T-helper 2 cell (primary cell): ENCODE measurements around the gene CDR2L.
"Not testable (repeated sequence)": the region's sequence is repeated elsewhere in the genome, so short reads cannot be mapped to it uniquely, and the experiment has no call there.

ENCODE experiments used
- DNase-seq, 5 experiments: peaks; one replicate each; pipeline versions ENCODE4 v3.0.0 to v3.0.0-alpha.2; 2012 to 2022

The CDR2L gene

GRCh38 chr17:75044716-75045115, 57.3 kb downstream of the CDR2L start:
- no peak for DNase-seq

- DNase-seq, result not testable (repeated sequence)
Measured at GRCh38 chr17:75045946-75046406, 58.5 kb downstream of the CDR2L start.

- DNase-seq, result peak; percentile 82 to 96 (median 90)
Measured at GRCh38 chr17:75046407-75047289, 59.2 kb downstream of the CDR2L start, which contains the start of the genes ATP5PD and KCTD2. TSS of gene ATP5PD (minus strand) at chr17:75046969. CDS start at chr17:75042650, 4,319 bp downstream. TSS of gene KCTD2 (plus strand) at chr17:75047225. CDS start at chr17:75047251, 26 bp downstream.

GRCh38 chr17:75047398-75048098, 60.1 kb downstream of the CDR2L start:
- DNase-seq, result peak in 2 of 5 experiments; percentile 15 to 35

GRCh38 chr17:75048249-75048878, 60.9 kb downstream of the CDR2L start:
- DNase-seq, result no peak

GRCh38 chr17:75049057-75049456, 61.6 kb downstream of the CDR2L start:
- DNase-seq, result no peak

GRCh38 chr17:75049706-75050105, 62.3 kb downstream of the CDR2L start:
- no peak for DNase-seq

- DNase-seq, result no peak
Measured at GRCh38 chr17:75051941-75052340, 64.5 kb downstream of the CDR2L start.
